B cell (primary cell): ENCODE data around the gene TNFRSF19.

Source experiments
- CTCF ChIP-seq: fragments of 200-600 bp; IDR thresholded peaks from one replicate; pipeline ENCODE4 v1.8.0; 2022; ENCODE audit warnings: antibody characterized with exemption, mild to moderate bottlenecking
- EZH2 ChIP-seq: IDR thresholded peaks from 2 replicates; pipeline ENCODE4 v1.6.1; 2012; ENCODE audit warnings: borderline replicate concordance, low read depth, mild to moderate bottlenecking, moderate library complexity, low read length; ENCODE audit not compliant: insufficient read depth, poor library complexity, severe bottlenecking

GRCh38 chr13:23612731-23613130 lies 42.5 kb downstream of the TNFRSF19 start:
- TF ChIP-seq EZH2 = no peak
- no peak for TF ChIP-seq CTCF
